Esophagus squamous epithelium (tissue), 4 donors: ENCODE data around the gene AKIRIN1.

Experiments
- CTCF ChIP-seq, 6 experiments: fragments of 450-650 bp in 4 of 6; fragments of 200-600 bp in 2 of 6; sonication (generic) in 2 of 6; IDR thresholded peaks; one replicate each; pipeline ENCODE4 v1.5.1; 2016 to 2019; ENCODE audit warnings: antibody characterized with exemption in 6 of 6, mild to moderate bottlenecking in 4 of 6, moderate library complexity in 4 of 6
- POLR2A ChIP-seq, 4 donors: fragments of 450-650 bp; IDR thresholded peaks; one replicate each; pipeline ENCODE4 v1.6.1; 2017; ENCODE audit warnings: antibody characterized with exemption in 4 of 4, mild to moderate bottlenecking in 4 of 4, moderate library complexity in 3 of 4

- TF ChIP-seq CTCF (IDR thresholded peaks at IDR 0.05) (no peak), POLR2A (IDR thresholded peaks at IDR 0.05) (no peak)
These were observed 28.5 kb upstream of the AKIRIN1 start for GRCh38 chr1:38962560-38962959.
